GM23248 (cell line): ENCODE data around the gene VTI1B. TPM values are rescaled to one million over a fixed set of nuclear protein-coding genes. Genes with fewer than 3 reads are reported as not detected.
"Not testable (repeated sequence)": the region's sequence is repeated elsewhere in the genome, so short reads cannot be mapped to it uniquely, and the experiment has no call there.

Experiments used
- DNase-seq: peaks from one replicate; pipeline ENCODE4 v3.0.0-alpha.2; 2015
- H2AFZ ChIP-seq: fragments of 200-600 bp; sonication (generic); 2 replicates; pipeline ENCODE4 v1.6.1; 2016; ENCODE audit warnings: antibody characterized with exemption
- H3F3A ChIP-seq: fragments of 200-600 bp; sonication (generic); 2 replicates; pipeline ENCODE4 v1.6.1; 2016; ENCODE audit warnings: mild to moderate bottlenecking, antibody characterized with exemption, mixed run types; ENCODE audit not compliant: insufficient read depth
- H3K27ac ChIP-seq: fragments of 200-600 bp; sonication (generic); 2 replicates; pipeline ENCODE4 v1.5.1; 2016; ENCODE audit warnings: mild to moderate bottlenecking
- H3K27me3 ChIP-seq: fragments of 200-600 bp; sonication (generic); replicated peaks from 2 replicates; pipeline ENCODE4 v1.6.1; 2016; ENCODE audit warnings: mild to moderate bottlenecking; ENCODE audit not compliant: insufficient read depth
- H3K36me3 ChIP-seq: fragments of 200-600 bp; sonication (generic); 2 replicates; pipeline ENCODE4 v1.6.1; 2016; ENCODE audit warnings: low read depth, mild to moderate bottlenecking
- H3K4me1 ChIP-seq: fragments of 200-600 bp; sonication (generic); 2 replicates; pipeline ENCODE4 v1.6.1; 2016; ENCODE audit warnings: mild to moderate bottlenecking; ENCODE audit not compliant: insufficient read depth
- H3K4me2 ChIP-seq: fragments of 200-600 bp; sonication (generic); one replicate; pipeline ENCODE4 v1.6.1; 2016; ENCODE audit warnings: mild to moderate bottlenecking; ENCODE audit not compliant: unreplicated experiment
- H3K4me3 ChIP-seq: fragments of 200-600 bp; sonication (generic); 2 replicates; pipeline ENCODE4 v1.5.1; 2016; ENCODE audit warnings: mild to moderate bottlenecking
- H3K79me2 ChIP-seq: fragments of 200-600 bp; sonication (generic); 2 replicates; pipeline ENCODE4 v1.6.1; 2016; ENCODE audit warnings: mild to moderate bottlenecking; ENCODE audit not compliant: insufficient read depth
- H3K9ac ChIP-seq: fragments of 200-600 bp; sonication (generic); 2 replicates; pipeline ENCODE4 v1.6.1; 2016; ENCODE audit warnings: mild to moderate bottlenecking
- H3K9me2 ChIP-seq: fragments of 200-600 bp; sonication (generic); 2 replicates; pipeline ENCODE4 v1.6.1; 2016; ENCODE audit warnings: mixed run types, mild to moderate bottlenecking, moderate library complexity; ENCODE audit not compliant: insufficient read depth
- H3K9me3 ChIP-seq: fragments of 200-600 bp; sonication (generic); one replicate; pipeline ENCODE4 v1.6.1; 2017; ENCODE audit warnings: low read depth
- H4K20me1 ChIP-seq: fragments of 200-600 bp; sonication (generic); 2 replicates; pipeline ENCODE4 v1.6.0; 2016; ENCODE audit not compliant: insufficient read depth
- EZH2 ChIP-seq: fragments of 200-600 bp; sonication (generic); IDR thresholded peaks from 2 replicates; pipeline ENCODE4 v1.6.1; 2018; ENCODE audit warnings: antibody characterized with exemption, mild to moderate bottlenecking; ENCODE audit not compliant: insufficient read depth, poor library complexity, severe bottlenecking
- EZH2phosphoT487 ChIP-seq: fragments of 200-600 bp; sonication (generic); IDR thresholded peaks from 2 replicates; pipeline ENCODE4 v1.6.1; 2018; ENCODE audit warnings: antibody characterized with exemption, moderate library complexity, mild to moderate bottlenecking, low read depth; ENCODE audit not compliant: insufficient read depth
- WGBS, 2 experiments: methylation state at CpG; one replicate each; pipeline ENCODE4 v1.1.6; 2015 to 2017; ENCODE audit warnings: low lambda C conversion rate in 2 of 2, low coverage in 1 of 2; ENCODE audit errors: missing lambda C conversion rate in 2 of 2; 5-methylcytosine and 5-hydroxymethylcytosine counted together
- in situ Hi-C: fragments of 300-500 bp; cut with MboI; formaldehyde crosslinking; loops from 2 replicates; pipeline ENCODE4 v1.15.0; 2020
- polyA plus RNA-seq: library from polyadenylated mRNA; unstranded; fragments of >200 nt; fragmentation: Nextera tagmentation; extraction: Ambion mirVana; gene quantifications from 2 replicates; pipeline ENCODE4 v1.2.1, GENCODE V29; 2016
- total RNA-seq: library from RNA; depleted of rRNA; stranded (reverse); fragments of >200 nt; shearing (Covaris generic); gene quantifications from 2 replicates; pipeline ENCODE4 v1.2.3, GENCODE V29; 2014

Gene VTI1B
- total and polyA plus RNA-seq, 2 experiments from 2014 or later, result 61.5 to 207 TPM

DNA sequence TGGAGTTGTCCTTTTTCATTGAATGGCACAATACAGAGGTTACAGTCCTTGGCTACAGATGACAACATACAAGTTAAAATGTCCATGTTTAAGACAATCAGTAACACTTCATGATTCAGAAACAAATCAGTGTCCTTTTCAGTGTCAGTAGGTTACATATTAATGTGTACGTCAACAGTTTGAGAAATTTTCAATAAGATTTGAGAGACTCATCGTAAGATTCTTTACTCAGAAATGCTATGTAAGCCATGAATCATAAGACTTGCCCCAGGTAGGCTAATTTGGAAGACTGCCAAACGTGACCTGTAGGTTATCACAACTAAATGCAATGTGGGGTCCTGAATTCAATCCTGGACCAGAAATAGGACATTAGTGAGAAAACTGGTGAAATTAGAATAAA lies 30.8 kb upstream of the VTI1B start:
- Histone ChIP-seq H3K4me2 (no peak overlapping the region), H3K9me3 (no peaks in the 10 kb centered on the region), H2AFZ (no peak overlapping the region), H3F3A (no peaks in the 10 kb centered on the region), H3K27ac (no peak overlapping the region), H4K20me1 (no peaks in the 10 kb centered on the region), H3K9me2 (no peaks in the 10 kb centered on the region; the same call in 1 of the 2 replicates), H3K4me3 (no peak overlapping the region), H3K4me1 (0 out of 2 replicates have a peak, but pooled peaks cover 7% of the 10 kb centered on the region), H3K36me3 (no peaks in the 10 kb centered on the region), H3K27me3 (no peaks in the 10 kb centered on the region), H3K79me2 (no peaks in the 10 kb centered on the region), H3K9ac (no peak overlapping the region)
- no peak for DNase-seq
- 62 to 64% methylated on average over 3 of the region's 3 CpGs for WGBS, 2 experiments
- no peak for TF ChIP-seq EZH2
- TF ChIP-seq EZH2phosphoT487, result no peak
- in situ Hi-C loops, result no loop called here

DNA sequence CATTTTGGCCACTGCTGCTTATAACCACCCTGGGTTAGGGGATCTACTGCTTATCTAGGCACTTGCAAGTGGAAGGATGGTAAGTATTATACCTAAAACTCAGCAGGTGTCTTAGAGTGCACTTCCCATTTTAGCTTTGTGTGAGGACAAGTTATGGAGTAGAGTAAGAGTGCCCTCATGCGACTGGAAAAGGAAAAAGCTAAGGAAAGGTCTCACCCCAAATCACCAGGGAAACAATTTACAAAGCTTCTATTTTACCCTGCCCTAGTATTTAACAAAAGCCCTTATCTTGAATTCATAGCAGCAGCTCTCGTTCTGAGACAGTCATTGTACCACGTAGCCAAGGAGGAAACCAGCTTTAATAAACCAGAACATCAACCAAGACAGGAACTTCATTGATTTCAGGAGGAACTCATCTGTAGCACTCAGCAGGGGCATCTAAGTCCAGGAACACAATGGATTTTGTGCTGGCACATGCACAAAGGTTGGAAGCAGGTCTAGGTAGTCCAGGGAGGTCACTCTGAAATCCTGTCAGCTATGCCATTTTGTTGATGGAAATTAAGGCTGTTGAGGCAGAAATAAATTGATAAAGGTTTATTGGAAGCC lies 30.2 kb upstream of the VTI1B start:
- Histone ChIP-seq H3K4me1 (0 out of 2 replicates have a peak, but pooled peaks cover 7% of the 10 kb centered on the region), H3K4me2 (no peak overlapping the region), H3K4me3 (no peak overlapping the region), H3K36me3 (no peaks in the 10 kb centered on the region), H3F3A (no peaks in the 10 kb centered on the region), H3K9ac (no peak overlapping the region), H3K27me3 (no peaks in the 10 kb centered on the region), H2AFZ (no peak overlapping the region), H3K27ac (no peak overlapping the region), H3K9me2 (no peaks in the 10 kb centered on the region; the same call in 1 of the 2 replicates), H3K79me2 (no peaks in the 10 kb centered on the region), H3K9me3 (no peaks in the 10 kb centered on the region), H4K20me1 (no peaks in the 10 kb centered on the region)
- in situ Hi-C loops, result no loop called here
- DNase-seq, result peak; percentile 65
- no peak for TF ChIP-seq EZH2
- TF ChIP-seq EZH2phosphoT487, result no peak
- 0 to 2% methylated on average over 3 of the region's 3 CpGs for WGBS, 2 experiments

DNA sequence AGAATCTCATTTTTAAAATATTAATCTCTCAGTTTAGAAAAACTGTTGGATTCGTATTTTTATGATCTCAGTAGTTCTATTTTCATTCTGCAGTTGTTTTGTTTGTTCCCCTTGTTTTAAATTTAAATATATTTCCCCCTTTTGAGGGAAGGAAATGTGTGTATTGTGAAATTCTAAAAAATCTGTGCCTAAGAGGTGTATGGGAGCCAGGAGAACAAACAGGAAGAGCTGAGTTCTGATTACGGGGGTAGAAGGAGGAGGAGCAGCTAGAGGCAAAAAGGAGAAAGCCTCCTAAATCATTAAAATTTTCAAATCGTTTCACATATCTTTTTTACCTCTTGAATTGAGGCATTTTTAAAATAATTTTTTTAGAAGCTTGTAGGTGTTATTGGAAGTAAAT lies 29.6 kb upstream of the VTI1B start:
- H3K9me3 ChIP-seq, result no peaks in the 10 kb centered on the region
- H3K36me3 ChIP-seq, result no peaks in the 10 kb centered on the region
- no peaks in the 10 kb centered on the region for H3K27me3 ChIP-seq
- no peak for TF ChIP-seq EZH2phosphoT487
- no peak for TF ChIP-seq EZH2
- H3K4me1 ChIP-seq, result 0 out of 2 replicates have a peak, but pooled peaks cover 7% of the 10 kb centered on the region
- H3K9ac ChIP-seq, result no peak overlapping the region
- no peak overlapping the region for H3K27ac ChIP-seq
- DNase-seq, result no peak
- 62 to 63% methylated on average over 3 of the region's 3 CpGs for WGBS, 2 experiments
- H3K79me2 ChIP-seq, result no peaks in the 10 kb centered on the region
- H3F3A ChIP-seq, result no peaks in the 10 kb centered on the region
- H3K4me3 ChIP-seq, result no peak overlapping the region
- H3K4me2 ChIP-seq, result no peak overlapping the region
- H2AFZ ChIP-seq, result no peak overlapping the region
- no peaks in the 10 kb centered on the region; the same call in 1 of the 2 replicates for H3K9me2 ChIP-seq
- H4K20me1 ChIP-seq, result no peaks in the 10 kb centered on the region
- in situ Hi-C loops, result no loop called here

DNA sequence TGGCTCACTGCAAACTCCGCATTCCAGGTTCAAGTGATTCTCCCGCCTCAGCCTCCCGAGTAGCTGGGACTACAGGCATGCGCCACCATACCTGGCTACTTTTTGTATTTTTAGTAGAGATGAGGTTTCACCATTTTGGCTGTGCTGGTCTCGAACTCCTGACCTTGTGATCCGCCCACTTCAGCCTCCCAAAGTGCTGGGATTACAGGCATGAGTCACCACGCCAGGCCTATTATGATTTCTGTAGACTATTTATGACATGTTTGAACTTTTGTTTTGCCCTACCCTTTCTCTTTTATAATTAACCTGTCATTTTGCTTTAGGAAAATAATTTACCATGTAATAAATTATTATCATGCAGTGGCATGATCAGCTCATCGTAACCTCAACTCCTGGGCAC lies 27.1 kb upstream of the VTI1B start, which contains the start of gene RDH12:
RDH12 (plus strand) TSS at position 395 of the 400 bp plus-strand sequence. CDS start 20,757 bp downstream, outside the sequence.
- H3K9me3 ChIP-seq, in situ Hi-C loops, H3K4me3 ChIP-seq, H3K27me3 ChIP-seq, H4K20me1 ChIP-seq, H3K36me3 ChIP-seq, H3K79me2 ChIP-seq, DNase-seq, H3K4me1 ChIP-seq, H3F3A ChIP-seq, H3K9me2 ChIP-seq: not testable (repeated sequence)
- H3K4me2 ChIP-seq, result peak within 1 kb of the TSS; percentile 40
- 0 out of 2 replicates have a peak within 1 kb of the TSS, but pooled peaks have one; percentile 30 for H3K9ac ChIP-seq
- peak within 1 kb of the TSS; percentile 50 for H3K27ac ChIP-seq
- H2AFZ ChIP-seq, result peak within 1 kb of the TSS; percentile 48; the same call in 1 of the 2 replicates
- 88 to 89% methylated on average over 8 of the region's 8 CpGs for WGBS, 2 experiments
